Measurements from ENCODE around the gene RAET1E.
"Not testable (repeated sequence)": the region's sequence is repeated elsewhere in the genome, so short reads cannot be mapped to it uniquely, and the experiment has no call there.

Gene RAET1E

GRCh38 chr6:149927025-149927424, 29.1 kb upstream of the RAET1E start:
- DNase-seq (ENCODE audit: low read depth in 2 of 2): not testable (repeated sequence)

GRCh38 chr6:149925974-149926777, 28.3 kb upstream of the RAET1E start:
- peak; percentile 58 to 64 for DNase-seq (ENCODE audit: low read depth in 2 of 2)

GRCh38 chr6:149925253-149925973, 27.5 kb upstream of the RAET1E start:
- no peak for DNase-seq (ENCODE audit: low read depth in 2 of 2)

GRCh38 chr6:149924933-149925252, 27.0 kb upstream of the RAET1E start:
- no peak for DNase-seq (ENCODE audit: low read depth in 2 of 2)

- DNase-seq (ENCODE audit: low read depth in 2 of 2): no peak
Measured at GRCh38 chr6:149924206-149924932, 26.5 kb upstream of the RAET1E start.

DNA sequence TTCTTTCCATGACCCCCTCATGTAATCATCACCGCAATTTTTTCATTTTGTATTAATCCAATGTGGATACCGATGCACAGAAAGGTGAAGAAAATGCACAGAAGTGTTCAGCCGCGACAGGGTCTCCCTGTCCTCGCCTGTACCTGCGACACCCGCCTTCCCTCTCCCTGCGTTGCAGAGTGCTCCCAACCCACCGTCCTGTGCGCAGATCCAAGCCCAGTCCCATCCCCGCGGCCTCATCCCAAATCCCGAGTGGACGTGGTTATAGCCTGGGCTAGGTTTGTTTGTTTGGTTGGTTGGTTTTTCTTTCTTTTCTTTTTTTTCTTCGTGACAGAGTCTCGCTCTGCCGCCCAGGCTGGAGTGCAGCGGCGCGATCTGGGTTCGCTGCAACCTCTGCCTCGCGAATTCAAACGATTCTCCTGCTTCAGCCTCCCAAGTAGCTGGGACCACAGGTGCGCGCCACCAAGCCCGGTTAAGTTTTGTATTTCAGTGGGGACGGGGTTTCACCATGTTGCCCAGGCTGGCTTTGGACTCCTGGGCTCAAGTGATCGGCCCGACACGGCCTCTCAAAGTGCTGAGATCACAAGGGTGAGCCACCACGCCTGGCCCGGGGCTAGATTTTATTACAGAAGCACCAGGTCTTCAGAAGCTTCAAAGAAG, 25.5 kb upstream of the RAET1E start:
- no peak for DNase-seq (ENCODE audit: low read depth in 2 of 2)

GRCh38 chr6:149922642-149923326, 24.9 kb upstream of the RAET1E start, which contains the start of gene RAET1G:
RAET1G (minus strand) TSS chr6:149923121; CDS start chr6:149923010, 111 bp downstream.
- DNase-seq (ENCODE audit: low read depth in 2 of 2): peak; percentile 68 to 73

- not testable (repeated sequence) for DNase-seq (ENCODE audit: low read depth in 2 of 2)
Measured at GRCh38 chr6:149922091-149922490, 24.2 kb upstream of the RAET1E start.

DNA sequence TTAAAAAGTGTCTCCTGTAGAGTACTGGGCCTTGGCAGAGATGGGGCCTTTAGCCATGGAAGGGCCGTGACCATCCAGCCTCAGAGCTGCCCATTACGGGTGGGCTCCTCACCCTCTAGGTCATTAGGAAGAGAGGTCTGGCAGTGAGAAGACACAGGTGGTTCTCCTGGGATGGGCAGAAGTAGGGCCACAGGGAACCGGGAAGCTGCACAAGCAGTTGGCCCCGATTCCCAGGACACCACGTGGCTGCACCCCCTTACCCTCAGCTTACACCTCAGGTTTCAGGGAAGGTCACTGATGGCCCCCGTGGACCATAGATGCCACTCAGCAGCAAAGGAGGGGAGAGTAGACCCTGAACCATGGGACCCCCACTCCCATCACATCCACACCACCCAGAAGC, 23.4 kb upstream of the RAET1E start:
- no peak for DNase-seq (ENCODE audit: low read depth in 2 of 2)

GRCh38 chr6:149919834-149920225, 21.9 kb upstream of the RAET1E start:
- DNase-seq (ENCODE audit: low read depth in 2 of 2): no peak

GRCh38 chr6:149919126-149919833, 21.4 kb upstream of the RAET1E start:
- not testable (repeated sequence) for DNase-seq (ENCODE audit: low read depth in 2 of 2)

- no peak for DNase-seq (ENCODE audit: low read depth in 2 of 2)
Measured at GRCh38 chr6:149918151-149918905, 20.4 kb upstream of the RAET1E start.

- DNase-seq (ENCODE audit: low read depth in 2 of 2): no peak
Measured at GRCh38 chr6:149917679-149918078, 19.8 kb upstream of the RAET1E start.

DNA sequence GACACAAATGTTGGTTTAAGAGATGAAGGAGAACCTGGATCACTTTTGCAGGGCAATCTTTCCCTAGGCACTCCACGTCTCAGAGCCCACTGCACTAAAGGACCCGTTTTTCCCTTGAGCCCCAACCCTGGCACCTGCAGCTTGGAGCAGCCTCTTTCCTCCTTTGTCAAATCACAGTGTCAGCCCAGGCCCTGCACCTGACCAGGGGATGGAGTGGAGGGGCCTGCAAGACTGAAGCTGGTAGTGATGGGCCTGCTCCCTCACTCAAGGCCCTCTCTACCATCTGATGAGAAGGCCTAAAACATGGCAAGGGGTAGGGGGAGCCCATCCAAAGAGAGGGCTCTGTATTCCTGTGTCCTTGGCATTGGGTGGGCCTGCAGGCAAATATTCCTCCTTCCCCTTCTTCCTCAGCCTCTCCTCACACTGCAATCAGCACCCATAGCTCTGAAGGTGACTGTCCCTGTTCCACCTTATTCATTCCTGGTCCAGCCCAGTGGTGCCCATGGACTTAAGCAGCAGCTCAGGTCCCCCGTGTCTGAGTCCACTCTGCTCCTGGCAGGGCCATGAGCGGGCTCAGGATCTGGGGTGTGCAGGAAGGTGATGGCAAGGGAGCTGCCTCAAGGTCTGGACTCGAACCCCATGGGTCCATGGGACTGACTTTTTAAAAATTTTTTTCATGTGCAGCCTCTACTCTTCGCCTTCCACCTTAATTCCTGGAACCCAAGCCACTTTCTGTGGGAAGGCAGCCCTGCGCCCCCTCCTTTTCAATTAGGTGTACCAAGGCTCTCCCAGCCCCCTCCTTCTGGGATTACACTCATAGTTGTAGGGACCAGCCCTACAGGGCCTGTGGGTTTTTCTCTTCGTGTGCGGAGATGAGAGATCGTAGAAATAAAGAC, 18.3 kb upstream of the RAET1E start:
- DNase-seq (ENCODE audit: low read depth in 2 of 2): no peak

- no peak for DNase-seq (ENCODE audit: low read depth in 2 of 2)
Measured at GRCh38 chr6:149913540-149914240, 15.8 kb upstream of the RAET1E start.

DNA sequence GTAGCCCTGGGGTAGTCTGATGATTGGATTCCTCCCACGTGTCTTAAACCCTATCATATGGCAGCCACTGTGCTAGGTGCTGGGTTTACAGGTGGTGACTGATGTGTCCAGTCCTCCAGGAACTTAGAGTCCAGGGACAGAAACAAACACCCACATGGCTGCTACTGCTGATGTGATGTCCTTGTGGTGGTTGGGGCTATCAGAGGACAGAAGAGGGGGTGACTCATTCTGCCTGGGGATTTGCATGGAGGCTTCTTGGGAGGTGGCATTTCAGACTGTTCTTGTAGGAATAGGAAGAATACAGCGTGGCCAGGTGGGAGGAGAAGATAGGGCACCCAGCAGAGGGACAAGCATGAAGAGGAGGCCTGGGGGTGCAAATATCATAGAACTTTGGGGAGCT, 15.2 kb upstream of the RAET1E start:
- DNase-seq (ENCODE audit: low read depth in 2 of 2): no peak

- not testable (repeated sequence) for DNase-seq (ENCODE audit: low read depth in 2 of 2)
Measured at GRCh38 chr6:149912680-149913079, 14.8 kb upstream of the RAET1E start.

DNA sequence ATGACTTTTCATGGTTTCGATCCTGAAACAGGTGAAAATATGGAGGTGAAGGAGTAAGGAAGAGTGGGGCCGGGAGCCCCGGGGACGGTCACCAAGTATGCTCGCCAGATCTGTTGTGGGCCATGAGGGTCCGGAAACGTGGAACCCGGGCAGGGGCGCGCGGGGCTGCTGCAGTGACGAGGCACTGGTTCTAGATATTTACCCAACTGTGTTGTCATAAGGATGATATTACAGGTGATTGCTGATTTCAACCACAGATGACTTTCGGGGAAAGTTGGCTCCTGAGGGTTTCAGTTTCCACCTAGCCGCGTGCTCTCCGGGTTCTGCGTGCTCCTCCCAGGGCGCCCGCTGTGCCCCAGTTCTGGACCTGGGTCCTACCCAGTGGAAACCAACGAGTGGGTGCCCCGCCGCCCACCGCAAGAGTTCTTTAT, 12.8 kb upstream of the RAET1E start:
- DNase-seq (ENCODE audit: low read depth in 2 of 2): no peak

Data from stimulated activated CD8-positive, alpha-beta memory T cell treated with anti-CD3 and anti-CD28 coated beads, Interleukin-15, amount 100 ng/mL, for 48 hours (primary cell).